PC-3 (cell line): Measurements from ENCODE around the gene ARHGAP42. TPM values are rescaled to one million over a fixed set of nuclear protein-coding genes. Genes with fewer than 3 reads are reported as not detected.

Source experiments
- ATAC-seq: fragments of 200-7000 bp; cut with Tn5 transposase; 2 replicates; pipeline ENCODE4 v1.9.1; 2020; ENCODE audit warnings: mild to moderate bottlenecking, moderate library complexity
- BruUV-seq: library from RNA; stranded (reverse); fragments of 400-500 nt; replicated peaks from 2 replicates; lab custom pipeline; 2021; lab: Mats Ljungman, UMichigan
- CTCF ChIA-PET: fragments of 300-600 bp; sonication (Branson Sonifier 250); formaldehyde crosslinking; loops from one replicate; lab custom pipeline; 2022; ENCODE audit warnings: antibody characterized with exemption; lab: Charles Lee
- POLR2A ChIA-PET: fragments of 300-600 bp; sonication (Branson Sonifier 250); formaldehyde crosslinking; loops from one replicate; lab custom pipeline; 2022; ENCODE audit warnings: antibody characterized with exemption; ENCODE audit not compliant: unreplicated experiment; lab: Charles Lee
- DNase-seq: peaks from one replicate; pipeline ENCODE4 v3.0.0-alpha.2; 2015
- H2AFZ ChIP-seq: fragments of 300-600 bp; sonication (generic); 2 replicates; pipeline ENCODE4 v1.6.0; 2016; ENCODE audit warnings: antibody characterized with exemption, low read length
- H3F3A ChIP-seq: fragments of 300-600 bp; sonication (generic); one replicate; pipeline ENCODE4 v1.6.0; 2017; ENCODE audit warnings: antibody characterized with exemption, low read length, control low read depth, mild to moderate bottlenecking; ENCODE audit not compliant: unreplicated experiment
- H3K27ac ChIP-seq: fragments of 300-600 bp; sonication (generic); 2 replicates; pipeline ENCODE4 v1.5.1; 2016; ENCODE audit warnings: mild to moderate bottlenecking, low read length
- H3K27me3 ChIP-seq: fragments of 300-600 bp; sonication (generic); 2 replicates; pipeline ENCODE4 v1.6.1; 2016; ENCODE audit warnings: low read length, mixed read lengths
- H3K36me3 ChIP-seq: fragments of 300-600 bp; sonication (generic); 2 replicates; pipeline ENCODE4 v1.6.1; 2016; ENCODE audit warnings: low read depth, mixed run types, low read length, mixed read lengths
- H3K4me1 ChIP-seq: fragments of 300-600 bp; sonication (generic); 2 replicates; pipeline ENCODE4 v1.5.1; 2016; ENCODE audit warnings: low read length; ENCODE audit not compliant: insufficient read depth
- H3K4me2 ChIP-seq: fragments of 300-600 bp; sonication (generic); 2 replicates; pipeline ENCODE4 v1.6.0; 2016; ENCODE audit warnings: low read length
- H3K4me3 ChIP-seq: fragments of 300-600 bp; sonication (generic); 2 replicates; pipeline ENCODE4 v1.5.1; 2016; ENCODE audit warnings: mild to moderate bottlenecking, low read length, mixed read lengths
- H3K79me2 ChIP-seq: fragments of 300-600 bp; sonication (generic); 2 replicates; pipeline ENCODE4 v1.6.1; 2017; ENCODE audit warnings: low read length, mixed read lengths
- H3K9ac ChIP-seq: fragments of 300-600 bp; sonication (generic); 2 replicates; pipeline ENCODE4 v1.6.0; 2016; ENCODE audit warnings: mild to moderate bottlenecking, low read length
- H3K9me2 ChIP-seq: fragments of 300-600 bp; sonication (generic); replicated peaks from 2 replicates; pipeline ENCODE4 v1.6.1; 2016; ENCODE audit warnings: mixed run types, low read length, mixed read lengths
- H3K9me3 ChIP-seq: fragments of 300-600 bp; sonication (generic); 2 replicates; pipeline ENCODE4 v1.6.1; 2016; ENCODE audit warnings: low read length, mixed read lengths
- H4K20me1 ChIP-seq: fragments of 300-600 bp; sonication (generic); 2 replicates; pipeline ENCODE4 v1.6.1; 2016; ENCODE audit warnings: low read length, mixed read lengths
- EZH2 ChIP-seq: fragments of 300-600 bp; sonication (generic); IDR thresholded peaks from one replicate; pipeline ENCODE4 v1.6.1; 2017; ENCODE audit warnings: antibody characterized with exemption, mild to moderate bottlenecking, low read length; ENCODE audit not compliant: unreplicated experiment
- EZH2phosphoT487 ChIP-seq: fragments of 300-600 bp; sonication (generic); IDR thresholded peaks from 2 replicates; pipeline ENCODE4 v1.6.1; 2018; ENCODE audit warnings: mild to moderate bottlenecking, antibody characterized with exemption, low read length, borderline replicate concordance
- intact Hi-C: fragments of 100-400 bp; cut with micrococcal nuclease; formaldehyde crosslinking; loops from 2 replicates; pipeline ENCODE4 v1.9.0; 2023
- total RNA-seq: library from RNA; depleted of rRNA; stranded (reverse); fragments of >200 nt; gene quantifications from 2 replicates; pipeline ENCODE4 v1.2.3, GENCODE V29; 2014
- TF ChIP-seq, protein P1 (sequence below): fragments of 300-600 bp; sonication (generic); conservative IDR thresholded peaks from 2 replicates; pipeline ENCODE4 v1.5.1; 2017; ENCODE audit warnings: antibody characterized with exemption, low read depth, mild to moderate bottlenecking, low read length

The ARHGAP42 gene
- total RNA-seq, 1 experiment from 2014 or later, result 12.1 TPM

- ATAC-seq, result no peak
- intact Hi-C loops, result no loop called here
These were observed 262.4 kb downstream of the ARHGAP42 start for GRCh38 chr11:100949443-100949842.

GRCh38 chr11:100955318-100955717 is 268.2 kb downstream of the ARHGAP42 start:
- ChIA-PET POLR2A (interaction anchor here (0.7 kb wide), 1 partner anchor 334 kb away, joined by 3 read pairs; no protein-coding TSS in a partner anchor), CTCF (no interaction called here)
- no peak for TF ChIP-seq EZH2
- no peak for TF ChIP-seq EZH2phosphoT487
- H3K27ac ChIP-seq, result no peak overlapping the region
- H2AFZ ChIP-seq, result no peak overlapping the region
- intact Hi-C loops, result no loop called here
- no TSS peak for BruUV-seq
- no peak for ATAC-seq
- no peaks in the 10 kb centered on the region for H3K4me1 ChIP-seq
- H3K79me2 ChIP-seq, result no peaks in the 10 kb centered on the region
- no peaks in the 10 kb centered on the region for H3K36me3 ChIP-seq
- H3F3A ChIP-seq, result no peaks in the 10 kb centered on the region
- no peaks in the 10 kb centered on the region for H3K27me3 ChIP-seq
- no peaks in the 10 kb centered on the region for H3K9me3 ChIP-seq
- no peaks in the 10 kb centered on the region for H4K20me1 ChIP-seq
- DNase-seq, result no peak
- H3K4me2 ChIP-seq, result no peak overlapping the region
- H3K9me2 ChIP-seq, result no peaks in the 10 kb centered on the region
- no peak overlapping the region for H3K9ac ChIP-seq
- no peak overlapping the region for H3K4me3 ChIP-seq

More at GRCh38 chr11:100949443-100949842, 262.4 kb downstream of the ARHGAP42 start:
- Histone ChIP-seq H3K27ac (no peak overlapping the region), H3F3A (no peaks in the 10 kb centered on the region), H3K4me3 (no peak overlapping the region), H3K9me2 (no peaks in the 10 kb centered on the region), H3K4me2 (no peak overlapping the region), H3K27me3 (no peaks in the 10 kb centered on the region), H3K9ac (no peak overlapping the region), H3K9me3 (no peaks in the 10 kb centered on the region), H4K20me1 (no peaks in the 10 kb centered on the region), H3K79me2 (no peaks in the 10 kb centered on the region), H3K36me3 (no peaks in the 10 kb centered on the region), H2AFZ (no peak overlapping the region), H3K4me1 (peaks cover 5% of the 10 kb centered on the region; the same call in 1 of the 2 replicates)
- DNase-seq, result peak; percentile 50
- CTCF ChIA-PET, result no interaction called here
- POLR2A ChIA-PET, result no interaction called here
- no peak for TF ChIP-seq EZH2
- no peak for TF ChIP-seq EZH2phosphoT487
- TF ChIP-seq, protein P1, sequence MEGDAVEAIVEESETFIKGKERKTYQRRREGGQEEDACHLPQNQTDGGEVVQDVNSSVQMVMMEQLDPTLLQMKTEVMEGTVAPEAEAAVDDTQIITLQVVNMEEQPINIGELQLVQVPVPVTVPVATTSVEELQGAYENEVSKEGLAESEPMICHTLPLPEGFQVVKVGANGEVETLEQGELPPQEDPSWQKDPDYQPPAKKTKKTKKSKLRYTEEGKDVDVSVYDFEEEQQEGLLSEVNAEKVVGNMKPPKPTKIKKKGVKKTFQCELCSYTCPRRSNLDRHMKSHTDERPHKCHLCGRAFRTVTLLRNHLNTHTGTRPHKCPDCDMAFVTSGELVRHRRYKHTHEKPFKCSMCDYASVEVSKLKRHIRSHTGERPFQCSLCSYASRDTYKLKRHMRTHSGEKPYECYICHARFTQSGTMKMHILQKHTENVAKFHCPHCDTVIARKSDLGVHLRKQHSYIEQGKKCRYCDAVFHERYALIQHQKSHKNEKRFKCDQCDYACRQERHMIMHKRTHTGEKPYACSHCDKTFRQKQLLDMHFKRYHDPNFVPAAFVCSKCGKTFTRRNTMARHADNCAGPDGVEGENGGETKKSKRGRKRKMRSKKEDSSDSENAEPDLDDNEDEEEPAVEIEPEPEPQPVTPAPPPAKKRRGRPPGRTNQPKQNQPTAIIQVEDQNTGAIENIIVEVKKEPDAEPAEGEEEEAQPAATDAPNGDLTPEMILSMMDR, result no peak
- no TSS peak for BruUV-seq

DNA sequence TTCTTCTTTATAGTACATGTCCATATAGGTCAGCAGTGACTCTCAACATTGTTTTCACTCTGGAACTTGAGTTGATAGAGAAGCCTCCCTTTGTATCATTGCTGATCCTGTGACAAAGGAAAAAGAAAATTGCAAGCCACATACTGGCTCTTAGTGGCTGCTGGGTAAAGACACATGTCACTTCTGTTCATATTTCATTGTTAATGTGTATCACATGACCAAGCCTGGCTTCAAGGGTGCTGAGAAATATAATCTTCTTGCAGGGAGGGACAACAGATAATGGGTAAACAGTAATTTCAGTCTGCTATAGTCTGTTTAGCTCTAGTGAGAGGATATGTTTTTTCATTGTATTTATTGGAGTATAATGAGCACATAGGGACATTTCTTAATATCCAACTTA is 269.3 kb downstream of the ARHGAP42 start:
- Histone ChIP-seq H3K4me3 (no peak overlapping the region), H3K4me2 (no peak overlapping the region), H3K9me2 (no peaks in the 10 kb centered on the region), H3K79me2 (no peaks in the 10 kb centered on the region), H3K27ac (no peak overlapping the region), H3K9ac (no peak overlapping the region), H3K9me3 (no peaks in the 10 kb centered on the region), H2AFZ (no peak overlapping the region), H4K20me1 (no peaks in the 10 kb centered on the region), H3K27me3 (no peaks in the 10 kb centered on the region), H3K36me3 (no peaks in the 10 kb centered on the region), H3K4me1 (no peaks in the 10 kb centered on the region), H3F3A (no peaks in the 10 kb centered on the region)
- ATAC-seq (no peak), DNase-seq (no peak)
- no peak for TF ChIP-seq EZH2phosphoT487
- no peak for TF ChIP-seq EZH2
- TF ChIP-seq, protein P1, result no peak
- no TSS peak for BruUV-seq
- intact Hi-C loops, result no loop called here
- CTCF ChIA-PET, result no interaction called here
- POLR2A ChIA-PET, result no interaction called here
